ENCODE measurements around the gene THAP7.
"Not testable (repeated sequence)": the region's sequence is repeated elsewhere in the genome, so short reads cannot be mapped to it uniquely, and the experiment has no call there.

Gene THAP7

GRCh38 chr22:21001601-21002325 is at the start of gene THAP7:
THAP7 (minus strand) TSS chr22:21002118; CDS start chr22:21001911, 207 bp downstream.
- peak; percentile 91 for DNase-seq (ENCODE audit: low spot score)

- no peak for DNase-seq (ENCODE audit: low spot score)
Observed at GRCh38 chr22:21051145-21051830, 49.4 kb upstream of the THAP7 start.

- DNase-seq (ENCODE audit: low spot score): not testable (repeated sequence)
Observed at GRCh38 chr22:21048965-21049364, 47.0 kb upstream of the THAP7 start.

GRCh38 chr22:21048448-21048847 is 46.5 kb upstream of the THAP7 start:
- not testable (repeated sequence) for DNase-seq (ENCODE audit: low spot score)

GRCh38 chr22:21047730-21048129 is 45.8 kb upstream of the THAP7 start:
- no peak for DNase-seq (ENCODE audit: low spot score)

GRCh38 chr22:21047035-21047661 is 45.2 kb upstream of the THAP7 start:
- DNase-seq (ENCODE audit: low spot score): no peak

GRCh38 chr22:21045585-21046294 is 43.8 kb upstream of the THAP7 start, which contains the start of gene LRRC74B:
LRRC74B (plus strand) TSS chr22:21045946; CDS start chr22:21045987, 41 bp downstream.
- peak; percentile 96 for DNase-seq (ENCODE audit: low spot score)

GRCh38 chr22:21044931-21045584 is 43.1 kb upstream of the THAP7 start:
- no peak for DNase-seq (ENCODE audit: low spot score)

- DNase-seq (ENCODE audit: low spot score): no peak
Observed at GRCh38 chr22:21043860-21044535, 42.1 kb upstream of the THAP7 start.

- DNase-seq (ENCODE audit: low spot score): no peak
Observed at GRCh38 chr22:21042978-21043859, 41.3 kb upstream of the THAP7 start.

- no peak for DNase-seq (ENCODE audit: low spot score)
Observed at GRCh38 chr22:21041937-21042336, 40.0 kb upstream of the THAP7 start.

- not testable (repeated sequence) for DNase-seq (ENCODE audit: low spot score)
Observed at GRCh38 chr22:21039158-21039557, 37.2 kb upstream of the THAP7 start.

GRCh38 chr22:21038405-21038804 is 36.5 kb upstream of the THAP7 start:
- DNase-seq (ENCODE audit: low spot score): no peak

- DNase-seq (ENCODE audit: low spot score): no peak
Observed at GRCh38 chr22:21034989-21035388, 33.1 kb upstream of the THAP7 start.

- DNase-seq (ENCODE audit: low spot score): no peak
Observed at GRCh38 chr22:21033895-21034294, 32.0 kb upstream of the THAP7 start.

- DNase-seq (ENCODE audit: low spot score): no peak
Observed at GRCh38 chr22:21032868-21033688, 31.2 kb upstream of the THAP7 start.

- DNase-seq (ENCODE audit: low spot score): no peak
Observed at GRCh38 chr22:21032037-21032867, 30.3 kb upstream of the THAP7 start, which contains the start of gene SLC7A4. SLC7A4 (minus strand) TSS chr22:21032561; CDS start chr22:21031812, 749 bp downstream.

- DNase-seq (ENCODE audit: low spot score): no peak
Observed at GRCh38 chr22:21031545-21032036, 29.7 kb upstream of the THAP7 start.

All from HuH-7.5 (cell line).